ENCODE measurements around the gene GRIP2.

DNA sequence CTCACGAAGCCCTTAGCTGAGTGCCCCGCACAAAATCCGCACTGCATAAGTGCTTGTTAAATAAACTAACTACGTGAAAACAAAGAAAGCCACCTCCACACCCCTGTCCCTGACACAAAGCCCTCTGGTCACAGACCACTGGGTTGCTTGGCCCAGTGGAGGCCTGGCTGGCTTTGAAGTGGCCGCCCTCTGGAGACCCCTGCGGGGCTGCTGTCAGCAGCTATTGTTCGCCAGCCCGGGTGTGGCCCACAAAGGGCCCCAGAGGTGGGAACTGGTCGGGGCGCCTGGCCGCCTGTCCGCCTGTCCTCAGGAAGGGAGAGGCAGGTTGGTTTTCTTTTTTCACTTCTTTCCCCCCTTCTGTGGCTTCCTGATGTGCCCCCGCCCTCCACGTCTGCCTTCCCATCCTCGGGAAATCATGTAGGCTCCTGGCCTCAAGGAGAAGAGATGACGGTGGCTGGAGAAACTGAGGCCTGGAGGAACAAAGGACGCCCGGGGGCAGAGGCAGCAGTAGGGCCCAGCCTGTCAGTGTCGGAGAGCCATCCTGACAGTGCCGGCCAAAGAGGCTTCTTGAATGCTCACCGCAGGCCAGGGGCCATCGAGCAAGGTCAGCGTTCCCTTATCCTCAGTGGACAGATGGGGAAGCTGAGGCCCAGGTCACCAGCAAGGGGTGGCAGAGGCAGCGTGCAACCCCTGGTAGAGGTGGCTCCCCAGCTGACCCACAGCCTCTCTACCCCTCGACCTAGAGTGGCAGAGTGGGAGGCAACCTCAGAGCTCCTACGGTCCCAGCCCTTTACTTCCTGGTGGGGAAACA is 76.6 kb downstream of the GRIP2 start:
- TF ChIP-seq, protein P1, sequence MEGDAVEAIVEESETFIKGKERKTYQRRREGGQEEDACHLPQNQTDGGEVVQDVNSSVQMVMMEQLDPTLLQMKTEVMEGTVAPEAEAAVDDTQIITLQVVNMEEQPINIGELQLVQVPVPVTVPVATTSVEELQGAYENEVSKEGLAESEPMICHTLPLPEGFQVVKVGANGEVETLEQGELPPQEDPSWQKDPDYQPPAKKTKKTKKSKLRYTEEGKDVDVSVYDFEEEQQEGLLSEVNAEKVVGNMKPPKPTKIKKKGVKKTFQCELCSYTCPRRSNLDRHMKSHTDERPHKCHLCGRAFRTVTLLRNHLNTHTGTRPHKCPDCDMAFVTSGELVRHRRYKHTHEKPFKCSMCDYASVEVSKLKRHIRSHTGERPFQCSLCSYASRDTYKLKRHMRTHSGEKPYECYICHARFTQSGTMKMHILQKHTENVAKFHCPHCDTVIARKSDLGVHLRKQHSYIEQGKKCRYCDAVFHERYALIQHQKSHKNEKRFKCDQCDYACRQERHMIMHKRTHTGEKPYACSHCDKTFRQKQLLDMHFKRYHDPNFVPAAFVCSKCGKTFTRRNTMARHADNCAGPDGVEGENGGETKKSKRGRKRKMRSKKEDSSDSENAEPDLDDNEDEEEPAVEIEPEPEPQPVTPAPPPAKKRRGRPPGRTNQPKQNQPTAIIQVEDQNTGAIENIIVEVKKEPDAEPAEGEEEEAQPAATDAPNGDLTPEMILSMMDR (IDR thresholded peaks at IDR 0.05), result no peak
- no peak for TF ChIP-seq POLR2A (IDR thresholded peaks at IDR 0.05)
